ENCODE data around the gene CADPS2.

The CADPS2 gene

DNA sequence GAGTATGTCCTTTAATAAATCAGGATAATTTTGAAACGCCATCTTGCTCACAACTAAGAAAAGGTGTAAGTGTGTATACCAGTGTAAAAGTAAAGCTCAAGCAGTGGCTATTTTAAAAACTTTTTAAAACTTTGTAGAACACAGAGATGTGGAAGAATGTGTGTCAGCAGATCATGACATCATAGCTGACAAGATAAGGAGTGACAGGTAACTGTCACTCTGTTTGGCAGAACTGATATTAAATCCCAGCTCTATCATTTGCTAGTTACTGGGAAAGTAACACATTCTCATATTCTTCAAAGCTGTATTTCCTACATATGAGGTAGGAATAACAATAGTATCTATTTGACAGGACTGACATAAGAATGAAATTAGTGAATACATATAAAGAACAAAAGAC lies 119.7 kb downstream of the CADPS2 start:
- DNase-seq, result no peak

DNA sequence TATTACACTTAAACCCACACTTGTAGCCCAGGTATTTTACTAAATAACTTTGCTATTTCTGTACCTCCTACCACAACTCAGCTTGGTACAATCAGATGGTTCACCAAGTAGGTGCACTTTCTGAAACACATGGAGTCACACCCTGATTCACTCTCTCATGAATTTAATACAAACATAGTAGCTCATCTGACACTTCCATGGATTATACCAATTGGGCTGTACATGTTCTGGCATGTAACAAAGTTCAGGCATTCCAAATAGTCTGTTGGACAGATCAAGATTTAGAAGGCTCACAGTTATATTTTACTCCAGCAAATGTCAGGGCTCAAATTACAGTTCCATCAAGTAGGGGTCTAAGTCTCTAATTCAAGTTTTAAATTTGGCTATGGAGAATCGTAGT lies 121.4 kb downstream of the CADPS2 start:
- DNase-seq, result no peak

DNA sequence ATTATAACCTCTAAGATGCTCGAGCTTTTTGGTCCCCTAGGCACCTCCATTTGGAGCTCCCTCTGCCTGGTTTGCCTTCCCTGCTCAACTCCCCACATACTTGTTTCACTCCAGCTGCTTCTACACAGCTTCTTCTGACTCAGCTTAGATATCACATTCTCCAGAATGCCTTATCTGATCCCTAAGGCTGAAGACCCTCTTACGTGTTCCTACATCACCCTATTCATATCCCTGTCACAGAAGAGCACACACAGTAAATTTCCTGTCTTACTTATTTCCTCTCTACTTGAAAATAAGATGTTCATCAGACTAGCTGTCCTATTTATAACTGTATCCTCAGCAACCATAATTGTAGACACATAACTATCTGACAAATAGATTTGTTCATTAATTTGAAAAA lies 122.2 kb downstream of the CADPS2 start:
- no peak for DNase-seq

DNA sequence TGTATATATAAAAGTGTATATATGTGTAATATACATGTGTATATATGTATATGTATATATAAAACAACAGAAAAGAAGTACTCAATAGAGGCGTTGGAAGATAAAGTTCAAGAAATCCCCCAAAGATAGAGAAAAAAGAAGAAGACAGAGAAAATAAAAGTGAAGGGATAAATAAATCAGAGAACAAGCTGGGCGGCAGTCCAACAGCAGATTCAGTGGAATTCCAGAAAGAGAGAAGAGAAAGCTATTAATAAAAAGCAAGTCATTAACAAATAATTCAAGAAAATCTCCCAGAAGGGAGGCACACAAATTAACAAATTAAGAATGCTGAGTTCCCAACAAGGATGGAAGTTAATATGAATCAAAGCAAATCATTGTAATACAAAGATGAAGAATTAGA lies 124.2 kb downstream of the CADPS2 start:
- no peak for DNase-seq

DNA sequence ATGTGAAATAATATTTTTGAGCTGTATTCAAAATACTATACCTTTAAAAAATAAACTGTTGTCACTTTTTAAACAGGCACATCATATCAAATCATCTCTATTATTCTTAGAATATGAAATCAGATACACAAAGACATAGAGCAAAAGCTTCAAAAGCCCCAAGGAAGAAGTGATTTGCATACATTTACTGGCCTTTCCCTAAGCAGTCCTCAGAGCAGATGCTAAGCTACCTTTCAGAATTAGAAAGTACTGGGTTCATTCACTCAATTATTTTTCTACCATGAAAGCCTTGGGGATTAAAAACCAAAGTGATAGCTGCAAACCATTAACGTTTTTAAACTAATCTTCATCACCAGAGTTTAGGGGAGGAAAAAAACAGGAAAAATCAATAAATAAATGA lies 127.8 kb downstream of the CADPS2 start:
- DNase-seq, result no peak

DNA sequence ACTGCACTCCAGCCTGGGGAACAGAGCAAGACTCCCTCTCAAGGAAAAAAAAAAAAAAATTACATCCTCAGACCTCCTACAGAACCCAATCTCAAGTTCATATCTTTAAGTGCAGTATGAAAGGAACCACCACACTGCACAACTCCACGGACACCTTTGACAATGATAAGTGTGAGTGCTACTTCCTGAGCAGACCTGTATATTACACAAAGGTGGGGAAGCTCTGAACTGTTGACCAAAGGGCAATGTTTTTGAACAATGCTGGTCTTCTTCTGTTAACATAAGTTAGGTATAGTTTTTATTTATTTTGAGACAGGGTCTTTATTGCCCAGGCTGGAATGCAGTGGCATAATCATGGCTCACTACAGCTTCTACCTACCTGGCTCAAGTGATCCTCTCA lies 129.4 kb downstream of the CADPS2 start:
- DNase-seq, result no peak

DNA sequence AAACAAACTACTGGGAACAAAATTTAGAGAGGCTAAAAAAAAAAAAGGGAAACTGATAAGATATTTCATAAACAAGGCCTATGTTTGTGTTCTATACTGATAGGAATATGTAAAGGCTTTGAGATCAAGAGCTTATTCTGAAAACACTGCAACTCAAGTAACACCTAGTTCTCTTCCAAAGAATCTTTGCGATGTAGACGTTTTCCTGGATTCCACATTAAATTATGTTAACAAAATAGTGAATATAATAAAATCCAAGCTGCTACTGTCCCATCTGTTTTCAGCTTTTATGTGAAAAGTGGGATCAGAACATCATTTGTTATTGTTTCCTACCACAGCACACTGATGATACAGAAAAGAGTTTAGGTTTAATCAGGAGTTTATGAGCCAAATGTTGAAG lies 130.6 kb downstream of the CADPS2 start:
- DNase-seq, result no peak

DNA sequence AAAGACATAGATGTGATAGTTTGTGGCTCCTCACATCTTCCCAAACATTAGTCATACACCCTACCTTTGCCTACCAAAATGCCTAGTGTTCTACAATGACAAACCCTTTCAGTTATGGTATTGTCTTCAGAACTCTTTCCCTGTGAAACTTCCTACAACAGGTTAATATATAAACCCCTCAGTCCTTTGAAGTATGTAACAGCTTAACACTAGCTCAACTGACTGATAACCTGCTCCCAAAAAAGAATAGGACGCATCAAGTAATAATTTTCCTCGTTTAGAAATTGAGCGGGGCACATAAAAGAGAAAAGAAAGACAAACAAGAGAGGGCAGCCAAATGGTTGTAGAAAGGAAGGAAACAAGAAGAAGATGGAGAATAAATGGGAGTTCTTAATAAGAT lies 133.7 kb downstream of the CADPS2 start:
- DNase-seq, result no peak

DNA sequence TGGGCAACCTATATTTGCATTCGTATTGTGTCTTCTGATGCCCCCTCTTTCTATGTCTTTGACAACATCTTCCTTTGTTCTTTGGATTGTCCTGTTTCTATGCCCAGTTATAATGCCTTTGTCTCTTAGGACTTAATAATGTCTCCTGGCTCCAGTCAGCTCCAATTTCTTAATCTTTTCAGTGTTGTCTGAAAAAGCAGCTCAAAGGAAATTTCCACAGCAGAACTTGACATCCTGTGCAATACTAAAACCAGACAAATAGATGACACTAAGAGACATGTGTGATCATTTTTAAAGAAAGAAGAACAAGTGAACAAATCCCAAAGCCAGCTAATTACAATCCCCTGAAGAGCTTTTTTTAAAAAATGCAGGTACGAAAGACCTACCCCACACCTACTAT lies 135.9 kb downstream of the CADPS2 start:
- DNase-seq, result no peak

DNA sequence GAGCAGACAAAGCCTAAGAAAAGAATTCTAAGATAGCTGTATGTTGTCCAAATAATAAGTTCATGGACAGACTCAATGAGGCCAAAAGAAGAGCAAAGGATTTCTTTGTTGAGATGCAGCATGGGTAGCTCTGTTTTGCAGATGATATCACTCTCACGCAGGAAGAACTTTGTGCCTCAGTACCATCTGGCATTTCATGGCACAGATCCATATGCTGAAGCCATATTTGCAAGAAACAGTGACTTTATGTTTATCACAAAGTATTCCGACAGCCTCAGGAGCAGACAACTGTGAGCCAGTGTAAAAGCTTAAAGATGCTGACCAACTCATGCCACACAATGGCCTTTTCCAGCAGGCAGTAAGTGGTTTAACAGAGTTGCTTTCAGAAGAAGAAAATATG lies 138.1 kb downstream of the CADPS2 start:
- DNase-seq, result no peak

DNA sequence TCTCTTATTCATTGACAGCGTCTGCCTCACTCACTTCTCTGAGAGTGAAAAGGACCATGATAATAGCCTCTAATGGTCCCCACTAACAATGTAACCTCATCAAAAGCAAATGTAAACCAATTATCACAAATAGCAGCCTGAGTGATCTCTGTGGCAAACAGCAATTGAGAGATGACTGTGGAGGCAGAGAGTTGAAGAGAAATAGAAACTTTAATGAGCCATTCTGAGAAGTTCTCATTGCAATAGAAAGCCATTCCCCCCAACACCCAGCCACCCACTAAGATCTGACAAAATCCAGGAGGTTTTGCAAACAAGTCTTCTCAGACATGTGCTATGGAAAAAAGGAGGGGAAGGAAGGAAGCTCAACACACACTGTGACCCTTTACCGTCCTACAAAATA lies 139.3 kb downstream of the CADPS2 start:
- DNase-seq, result no peak

DNA sequence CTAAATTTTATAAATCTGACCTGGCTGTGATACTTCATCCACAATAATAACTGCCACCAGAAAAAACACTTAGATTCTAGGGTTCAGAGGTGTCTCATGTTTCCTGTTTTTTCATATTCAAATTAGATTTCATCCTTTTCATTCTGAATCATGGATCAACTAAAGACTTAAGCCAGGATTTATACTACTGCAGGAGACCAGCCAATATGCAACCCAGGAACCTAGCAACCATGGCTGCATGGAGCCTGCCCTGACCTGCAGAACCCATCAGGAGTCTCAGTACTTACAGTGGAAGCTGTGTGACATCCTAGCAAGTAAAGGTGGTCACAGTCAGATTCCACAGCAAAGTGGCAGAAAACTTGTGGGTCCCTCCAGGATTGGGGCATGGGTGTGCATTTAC lies 143.0 kb downstream of the CADPS2 start:
- no peak for DNase-seq

DNA sequence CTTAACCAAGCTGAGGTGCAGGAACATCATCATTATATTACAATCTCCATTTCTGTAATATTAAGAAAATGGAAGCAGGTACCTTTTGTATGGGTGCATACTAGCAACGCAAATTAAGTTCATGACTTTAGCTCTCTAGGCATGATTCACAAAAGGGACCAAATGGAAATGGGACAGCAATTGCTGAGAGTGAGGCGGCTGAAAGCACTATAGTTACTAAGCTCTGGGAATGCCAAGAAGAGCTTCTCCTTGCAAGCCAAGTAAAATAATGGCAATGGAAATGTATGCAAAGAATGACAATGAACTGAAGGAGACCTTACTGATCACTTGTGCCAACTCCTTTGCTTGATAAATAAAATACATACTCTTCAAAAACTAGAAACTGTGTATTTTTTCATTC lies 147.3 kb downstream of the CADPS2 start:
- no peak for DNase-seq

DNA sequence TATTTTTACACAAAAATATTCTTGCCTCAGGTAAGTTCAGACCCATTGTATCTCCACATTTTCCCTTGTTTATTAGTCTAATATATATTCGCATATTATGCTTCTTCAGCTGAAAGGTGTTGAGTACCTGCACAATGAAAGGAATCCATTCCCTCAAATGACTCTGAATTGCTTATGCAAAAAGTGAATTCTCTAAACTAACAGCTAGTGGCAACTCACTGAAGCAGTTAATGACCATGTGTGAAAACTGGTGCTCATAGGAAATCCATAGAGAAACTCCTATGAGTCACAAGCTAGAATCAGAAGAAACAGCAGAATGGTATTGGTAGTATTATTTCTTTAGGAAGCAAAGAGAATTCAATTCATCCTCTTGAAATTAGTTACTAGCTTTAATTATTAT lies 150.1 kb downstream of the CADPS2 start:
- DNase-seq, result no peak

DNA sequence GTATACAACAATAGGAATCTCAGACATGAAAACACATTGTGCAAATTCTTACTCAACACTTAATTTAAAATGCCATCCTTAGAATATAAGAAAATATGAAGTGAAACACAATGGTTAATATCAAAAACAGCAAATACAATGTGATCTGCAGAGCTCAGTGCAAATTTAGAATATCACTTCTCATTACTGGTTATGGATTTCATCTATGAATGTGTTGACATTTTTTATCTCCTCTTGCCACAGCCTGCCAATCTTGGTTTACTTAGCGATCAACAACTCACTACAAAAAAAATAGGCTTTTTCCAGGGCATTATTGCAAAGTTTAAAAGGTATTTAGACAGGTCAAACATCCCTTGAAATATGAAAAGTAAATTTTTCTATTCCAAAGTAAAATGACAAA lies 158.5 kb downstream of the CADPS2 start:
- no peak for DNase-seq

DNA sequence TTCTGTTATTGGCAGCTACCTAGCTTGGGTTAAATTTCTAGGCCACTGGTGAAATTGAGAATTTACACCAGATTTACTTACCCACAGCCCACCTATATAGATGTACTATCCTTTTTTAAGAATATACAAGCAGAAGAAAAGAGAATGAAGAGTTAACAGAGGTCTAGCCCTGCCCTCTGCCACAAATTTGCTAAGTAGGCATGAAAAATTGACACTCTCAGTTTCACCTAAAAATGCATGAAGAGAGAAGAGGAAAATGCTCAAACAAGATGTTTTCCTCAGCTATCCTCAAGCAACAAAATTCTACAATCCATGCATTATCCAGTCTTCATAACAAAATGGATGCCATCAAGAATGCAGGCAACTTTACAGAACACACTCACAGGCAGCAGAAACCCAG lies 158.9 kb downstream of the CADPS2 start:
- no peak for DNase-seq

DNA sequence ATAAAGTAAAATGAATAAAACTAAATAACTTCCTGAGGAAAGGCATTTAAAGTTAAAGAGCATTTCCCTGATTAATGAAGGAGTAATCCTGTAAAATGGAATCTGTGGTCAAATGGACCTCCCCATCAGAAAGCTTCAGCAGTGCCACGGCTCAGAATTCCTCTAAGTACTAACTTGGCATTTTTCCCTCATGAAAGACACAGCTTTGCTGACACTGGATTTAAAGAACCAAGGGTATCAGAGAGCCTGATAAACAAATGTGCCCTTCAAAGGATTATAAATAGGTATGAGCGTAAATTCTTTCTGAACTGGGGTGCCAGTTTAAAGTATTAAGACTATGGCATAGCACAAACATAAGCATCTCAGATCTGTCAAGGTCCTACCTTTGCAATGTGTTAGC lies 159.4 kb downstream of the CADPS2 start:
- DNase-seq, result no peak

DNA sequence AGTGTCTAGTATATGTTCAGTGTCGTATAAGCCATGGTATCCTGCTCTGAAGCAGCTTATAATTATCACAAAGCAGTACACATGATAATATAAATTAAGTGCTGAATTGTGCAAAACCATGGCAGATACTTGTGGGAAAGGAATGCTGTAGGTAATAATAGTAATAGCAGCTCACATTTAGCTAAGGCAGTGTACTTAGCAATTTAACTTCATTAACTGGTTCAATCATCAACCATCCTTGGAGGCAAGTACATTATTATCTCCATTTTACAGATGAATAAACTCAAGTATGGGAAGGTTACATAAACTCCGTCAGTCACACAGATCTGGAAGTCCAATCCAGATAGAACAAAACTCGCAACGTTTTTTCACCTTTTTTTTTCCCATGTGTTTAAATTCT lies 161.9 kb downstream of the CADPS2 start:
- no peak for DNase-seq

DNA sequence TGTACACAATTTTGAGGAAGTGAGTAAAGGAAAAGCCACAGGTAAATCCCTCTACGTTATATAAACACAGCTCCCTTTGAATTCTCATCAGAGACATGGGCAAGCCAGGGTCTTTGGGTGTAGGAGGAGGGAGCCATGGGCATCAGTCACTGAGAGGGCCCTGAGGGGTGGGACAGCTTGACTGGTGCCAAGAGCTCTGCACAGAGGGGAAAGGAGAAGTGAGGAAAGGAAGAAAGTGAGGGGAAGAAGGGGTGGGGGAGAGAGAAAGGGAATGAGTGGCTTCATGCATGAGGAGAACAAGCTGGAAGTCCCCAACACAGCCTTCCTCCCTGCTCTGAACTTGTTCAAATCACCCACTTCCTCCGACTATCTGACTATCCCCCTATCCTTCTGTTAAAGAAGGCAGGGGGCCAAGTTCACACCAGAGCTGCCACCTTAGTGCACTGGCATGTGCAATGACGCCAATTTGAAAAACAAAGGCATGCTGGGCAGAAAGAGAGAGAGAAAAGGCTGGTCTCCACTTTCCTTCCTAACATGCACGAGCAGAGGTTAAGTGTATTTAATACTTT lies 167.2 kb downstream of the CADPS2 start:
- DNase-seq, result no peak

DNA sequence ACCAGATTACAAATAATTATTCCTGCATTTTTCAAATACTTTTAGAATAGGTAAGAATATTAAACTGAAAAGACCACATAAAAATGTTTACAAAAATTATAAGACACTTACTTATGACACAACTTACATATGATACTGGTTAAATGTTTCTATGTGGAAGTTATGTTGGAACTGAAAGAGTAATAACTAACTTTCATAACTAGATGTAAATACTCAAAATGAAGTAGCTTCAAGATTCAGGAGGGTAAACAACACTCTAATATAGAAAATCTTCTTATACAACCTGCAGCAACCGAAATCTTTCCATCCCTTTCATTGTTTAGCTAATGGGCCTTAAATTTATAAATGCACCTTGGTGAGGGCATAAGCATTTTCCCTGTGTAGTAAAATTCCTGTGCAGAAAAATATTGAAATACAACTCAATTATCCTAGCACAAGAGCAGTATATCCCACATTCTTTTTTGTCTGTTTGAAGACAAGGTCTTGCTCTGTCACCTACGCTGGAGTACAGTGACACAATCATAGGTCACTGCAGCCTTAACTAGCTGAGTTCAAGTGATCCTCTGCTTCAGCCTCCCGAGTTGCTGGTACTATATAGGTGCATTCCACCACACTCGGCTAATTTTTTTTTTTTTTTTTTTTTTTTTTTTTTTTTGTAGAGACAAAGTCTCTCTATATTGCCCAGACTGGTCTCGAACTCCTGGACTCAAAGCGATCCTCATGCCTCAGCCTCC lies 168.7 kb downstream of the CADPS2 start:
- no peak for DNase-seq

DNA sequence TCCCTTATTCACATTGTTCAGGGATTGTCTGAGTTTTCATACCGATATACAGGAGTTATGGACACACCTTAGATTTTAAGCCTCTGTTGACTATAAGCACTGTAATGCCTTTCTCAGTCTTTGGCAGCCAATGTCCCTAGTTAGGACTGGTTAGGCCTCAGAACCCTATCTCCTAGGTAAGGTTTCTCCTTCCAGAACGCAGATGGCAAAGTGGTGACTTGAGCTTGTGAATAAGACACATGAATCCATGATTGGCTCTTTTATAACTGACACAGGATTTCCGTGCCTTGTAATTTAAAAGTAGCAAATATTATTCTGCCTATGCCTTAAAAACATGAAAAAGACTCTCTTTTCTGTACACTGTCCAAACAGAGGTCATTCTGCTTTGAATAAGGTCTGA lies 171.1 kb downstream of the CADPS2 start:
- DNase-seq, result no peak

DNA sequence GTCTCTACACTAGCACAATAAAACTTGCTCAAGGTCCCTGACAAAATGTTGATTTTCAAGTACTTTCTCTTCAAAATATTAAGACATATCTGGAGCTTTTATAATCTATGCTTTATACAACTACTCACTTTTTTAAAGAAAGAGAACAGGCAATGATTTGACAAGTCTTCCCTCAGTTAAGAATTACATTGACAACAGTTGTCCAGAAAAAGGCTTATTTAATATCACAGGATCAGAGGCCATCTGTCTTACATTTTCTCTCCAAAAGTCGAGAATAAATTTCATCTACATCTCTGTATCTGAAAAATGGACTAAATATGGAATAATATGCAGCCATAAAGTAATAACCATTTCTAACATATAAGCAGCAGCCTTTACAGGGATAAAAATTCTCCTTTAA lies 175.3 kb downstream of the CADPS2 start:
- no peak for DNase-seq

DNA sequence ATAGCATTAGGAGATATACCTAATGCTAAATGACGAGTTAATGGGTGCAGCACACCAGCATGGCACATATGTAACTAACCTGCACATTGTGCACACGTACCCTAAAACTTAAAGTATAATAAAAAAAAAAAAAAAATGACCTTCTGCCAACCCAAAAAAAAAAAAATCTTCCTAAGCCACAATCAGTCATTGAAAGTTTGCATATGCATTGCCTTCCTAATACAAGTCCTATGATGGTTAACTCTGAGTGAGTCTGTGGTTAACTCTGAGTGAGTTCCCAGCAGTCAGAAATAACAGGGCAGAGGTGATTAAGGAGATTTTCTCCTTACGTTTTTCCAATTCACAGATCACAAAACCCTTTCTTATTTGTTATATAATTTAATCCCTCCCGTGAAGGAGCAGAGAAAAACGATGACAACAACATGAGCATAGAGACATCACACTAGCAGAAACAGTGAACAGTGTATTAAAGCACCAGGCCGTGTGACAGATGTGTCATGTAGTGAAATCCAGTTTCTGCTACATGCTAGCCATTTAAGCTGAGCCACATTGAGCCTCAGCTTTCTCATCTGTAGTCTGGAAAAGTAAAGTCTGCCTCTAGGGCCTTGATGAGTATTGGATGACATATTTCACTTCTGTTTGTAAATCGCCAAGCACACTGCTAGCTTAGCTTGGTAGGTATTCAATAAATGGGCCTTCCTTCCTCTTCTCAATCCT lies 176.2 kb downstream of the CADPS2 start:
- no peak for DNase-seq

DNA sequence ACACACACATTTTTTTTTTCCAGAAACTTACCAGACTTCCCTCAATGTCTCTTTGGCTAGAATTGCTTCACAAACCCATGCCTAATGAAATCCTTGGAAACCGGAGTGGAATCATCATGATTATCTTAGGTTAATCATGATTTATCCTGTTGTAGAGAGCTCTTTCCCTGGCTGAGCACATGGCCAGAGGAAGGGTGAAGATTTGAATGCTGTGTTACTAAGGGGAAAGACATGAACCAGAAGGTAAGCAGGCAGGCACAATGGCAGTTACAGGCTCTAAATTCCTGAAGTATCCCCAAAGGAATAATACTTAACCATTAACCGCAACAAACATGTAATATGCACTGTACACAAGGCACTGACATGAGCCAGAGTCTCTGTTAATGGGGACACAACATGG lies 179.4 kb downstream of the CADPS2 start:
- DNase-seq, result no peak

Data from femur (tissue), 1 donor.